Neural cell (in vitro differentiated cells): Measurements from ENCODE around the gene ALX4. TPM values are rescaled to one million over a fixed set of nuclear protein-coding genes. Genes with fewer than 3 reads are reported as not detected.

Source experiments
- H2AFZ ChIP-seq: fragments of 200-600, 300-800 bp; sonication (generic), shearing (Covaris generic); 2 replicates; pipeline ENCODE4 v1.6.0; 2014; ENCODE audit warnings: low read depth, mild to moderate bottlenecking, antibody characterized with exemption, low read length, moderate library complexity
- H3F3A ChIP-seq: fragments of 200-600 bp; shearing (Covaris generic); 2 replicates; pipeline ENCODE4 v1.6.1; 2016; ENCODE audit warnings: mild to moderate bottlenecking, moderate library complexity, mixed read lengths, antibody characterized with exemption, low read length; ENCODE audit not compliant: insufficient read depth, poor library complexity, severe bottlenecking
- H3K27ac ChIP-seq: fragments of 200-600, 300-800 bp; sonication (generic), shearing (Covaris generic); 2 replicates; pipeline ENCODE4 v1.5.1; 2014; ENCODE audit warnings: mild to moderate bottlenecking, low read length, moderate library complexity
- H3K27me3 ChIP-seq: fragments of 300-800, 200-600 bp; sonication (generic), shearing (Covaris generic); 2 replicates; pipeline ENCODE4 v1.6.0; 2014; ENCODE audit warnings: mild to moderate bottlenecking, low read depth, low read length, moderate library complexity; ENCODE audit not compliant: insufficient read depth
- H3K36me3 ChIP-seq: fragments of 300-800, 200-600 bp; sonication (generic), shearing (Covaris generic); 2 replicates; pipeline ENCODE4 v1.5.1; 2014; ENCODE audit warnings: mild to moderate bottlenecking, antibody characterized with exemption, low read length, moderate library complexity; ENCODE audit not compliant: insufficient read depth
- H3K4me2 ChIP-seq: fragments of 300-800, 200-600 bp; sonication (generic), shearing (Covaris generic); 2 replicates; pipeline ENCODE4 v1.6.0; 2014; ENCODE audit warnings: mild to moderate bottlenecking, low read length
- H3K4me3 ChIP-seq: fragments of 300-800, 200-600 bp; sonication (generic), shearing (Covaris generic); 2 replicates; pipeline ENCODE4 v1.5.1; 2014; ENCODE audit warnings: mild to moderate bottlenecking, low read length, moderate library complexity
- H3K79me2 ChIP-seq: fragments of 200-600 bp; shearing (Covaris generic); replicated peaks from 2 replicates; pipeline ENCODE4 v1.6.0; 2014; ENCODE audit warnings: mild to moderate bottlenecking, low read length, moderate library complexity; ENCODE audit not compliant: insufficient read depth
- H3K9ac ChIP-seq: fragments of 300-800, 200-600 bp; sonication (generic), shearing (Covaris generic); 2 replicates; pipeline ENCODE4 v1.6.1; 2016; ENCODE audit warnings: mild to moderate bottlenecking, low read length, mixed read lengths
- H3K9me2 ChIP-seq: fragments of 200-600 bp; shearing (Covaris generic); 2 replicates; pipeline ENCODE4 v1.6.1; 2016; ENCODE audit warnings: mild to moderate bottlenecking, low read length, mixed read lengths; ENCODE audit not compliant: insufficient read depth
- H3K9me3 ChIP-seq: fragments of 200-600, 300-800 bp; sonication (generic), shearing (Covaris generic); 2 replicates; pipeline ENCODE4 v1.6.1; 2016; ENCODE audit warnings: mild to moderate bottlenecking, mixed run types, low read length, moderate library complexity, mixed read lengths
- H4K20me1 ChIP-seq: fragments of 200-600 bp; shearing (Covaris generic); 2 replicates; pipeline ENCODE4 v1.6.1; 2016; ENCODE audit warnings: mild to moderate bottlenecking, mixed run types; ENCODE audit not compliant: insufficient read depth
- EP300 ChIP-seq: fragments of 450-650 bp; conservative IDR thresholded peaks from 2 replicates; pipeline ENCODE4 v1.6.1; 2014; ENCODE audit warnings: antibody characterized with exemption, mild to moderate bottlenecking, moderate library complexity; ENCODE audit not compliant: poor library complexity, severe bottlenecking
- EZH2 ChIP-seq: fragments of 200-600, 300-800 bp; shearing (Covaris generic), sonication (generic); IDR thresholded peaks from 2 replicates; pipeline ENCODE4 v1.6.1; 2014; ENCODE audit warnings: antibody characterized with exemption, low read length, borderline replicate concordance, mild to moderate bottlenecking; ENCODE audit not compliant: insufficient read depth, poor library complexity, severe bottlenecking
- MXI1 ChIP-seq: fragments of 450-650 bp; conservative IDR thresholded peaks from 2 replicates; pipeline ENCODE4 v1.6.1; 2014; ENCODE audit warnings: antibody characterized with exemption, mild to moderate bottlenecking; ENCODE audit not compliant: poor library complexity, severe bottlenecking
- POLR2AphosphoS5 ChIP-seq: IDR thresholded peaks from 2 replicates; pipeline ENCODE4 v1.6.1; 2012
- RAD21 ChIP-seq: fragments of 450-650 bp; conservative IDR thresholded peaks from 2 replicates; pipeline ENCODE4 v1.6.1; 2014; ENCODE audit warnings: antibody characterized with exemption, mild to moderate bottlenecking, moderate library complexity
- SMC3 ChIP-seq: fragments of 450-650 bp; conservative IDR thresholded peaks from 2 replicates; pipeline ENCODE4 v1.6.1; 2014; ENCODE audit warnings: antibody characterized with exemption, mild to moderate bottlenecking, moderate library complexity; ENCODE audit not compliant: poor library complexity
- TAF1 ChIP-seq: IDR thresholded peaks from 2 replicates; pipeline ENCODE4 v1.6.1; 2012; ENCODE audit warnings: low read depth
- polyA plus RNA-seq: library from polyadenylated mRNA; depleted of rRNA; stranded (reverse); fragments of >200 nt; gene quantifications from 2 replicates; pipeline ENCODE4 v1.2.3, GENCODE V29; 2014
- TF ChIP-seq, protein P1 (sequence below): IDR thresholded peaks from 2 replicates; pipeline ENCODE4 v1.6.1; 2012; ENCODE audit warnings: borderline replicate concordance
- TF ChIP-seq, protein P2 (sequence below): fragments of 450-650 bp; IDR thresholded peaks from 2 replicates; pipeline ENCODE4 v1.5.1; 2014; ENCODE audit warnings: antibody characterized with exemption, mild to moderate bottlenecking, moderate library complexity; ENCODE audit not compliant: poor library complexity, severe bottlenecking

The ALX4 gene
- polyA plus RNA-seq, 1 donor from 2014 or later, result not detected

DNA sequence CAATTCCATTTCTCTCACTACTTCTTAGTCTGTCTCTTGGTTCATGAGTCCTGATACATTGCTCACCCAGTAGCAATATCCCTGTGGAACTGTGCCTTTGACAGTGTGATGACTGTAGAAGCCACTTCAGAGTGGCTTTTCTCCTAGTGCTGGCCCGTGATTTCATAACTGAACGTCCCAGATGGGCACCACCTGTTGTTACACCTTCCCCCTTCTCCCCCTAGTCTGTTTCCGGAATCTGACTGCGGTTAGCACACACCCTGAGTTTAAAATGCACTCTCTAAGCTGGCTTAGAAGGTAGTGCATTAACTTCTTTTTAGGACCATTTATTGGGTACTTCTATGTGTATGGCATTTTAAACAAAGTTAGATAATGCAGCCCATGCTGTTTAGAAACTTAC is 83.0 kb downstream of the ALX4 start:
- no peaks in the 10 kb centered on the region for H3K27me3 ChIP-seq
- H3K4me3 ChIP-seq, result no peak overlapping the region
- no peaks in the 10 kb centered on the region for H3F3A ChIP-seq
- no peak overlapping the region for H3K4me2 ChIP-seq
- no peaks in the 10 kb centered on the region for H3K9me3 ChIP-seq
- TF ChIP-seq TAF1 (no peak), POLR2AphosphoS5 (no peak), MXI1 (no peak), SMC3 (no peak), EP300 (no peak), RAD21 (no peak), EZH2 (no peak)
- TF ChIP-seq, protein P1, sequence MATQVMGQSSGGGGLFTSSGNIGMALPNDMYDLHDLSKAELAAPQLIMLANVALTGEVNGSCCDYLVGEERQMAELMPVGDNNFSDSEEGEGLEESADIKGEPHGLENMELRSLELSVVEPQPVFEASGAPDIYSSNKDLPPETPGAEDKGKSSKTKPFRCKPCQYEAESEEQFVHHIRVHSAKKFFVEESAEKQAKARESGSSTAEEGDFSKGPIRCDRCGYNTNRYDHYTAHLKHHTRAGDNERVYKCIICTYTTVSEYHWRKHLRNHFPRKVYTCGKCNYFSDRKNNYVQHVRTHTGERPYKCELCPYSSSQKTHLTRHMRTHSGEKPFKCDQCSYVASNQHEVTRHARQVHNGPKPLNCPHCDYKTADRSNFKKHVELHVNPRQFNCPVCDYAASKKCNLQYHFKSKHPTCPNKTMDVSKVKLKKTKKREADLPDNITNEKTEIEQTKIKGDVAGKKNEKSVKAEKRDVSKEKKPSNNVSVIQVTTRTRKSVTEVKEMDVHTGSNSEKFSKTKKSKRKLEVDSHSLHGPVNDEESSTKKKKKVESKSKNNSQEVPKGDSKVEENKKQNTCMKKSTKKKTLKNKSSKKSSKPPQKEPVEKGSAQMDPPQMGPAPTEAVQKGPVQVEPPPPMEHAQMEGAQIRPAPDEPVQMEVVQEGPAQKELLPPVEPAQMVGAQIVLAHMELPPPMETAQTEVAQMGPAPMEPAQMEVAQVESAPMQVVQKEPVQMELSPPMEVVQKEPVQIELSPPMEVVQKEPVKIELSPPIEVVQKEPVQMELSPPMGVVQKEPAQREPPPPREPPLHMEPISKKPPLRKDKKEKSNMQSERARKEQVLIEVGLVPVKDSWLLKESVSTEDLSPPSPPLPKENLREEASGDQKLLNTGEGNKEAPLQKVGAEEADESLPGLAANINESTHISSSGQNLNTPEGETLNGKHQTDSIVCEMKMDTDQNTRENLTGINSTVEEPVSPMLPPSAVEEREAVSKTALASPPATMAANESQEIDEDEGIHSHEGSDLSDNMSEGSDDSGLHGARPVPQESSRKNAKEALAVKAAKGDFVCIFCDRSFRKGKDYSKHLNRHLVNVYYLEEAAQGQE, result no peak
- TF ChIP-seq, protein P2, sequence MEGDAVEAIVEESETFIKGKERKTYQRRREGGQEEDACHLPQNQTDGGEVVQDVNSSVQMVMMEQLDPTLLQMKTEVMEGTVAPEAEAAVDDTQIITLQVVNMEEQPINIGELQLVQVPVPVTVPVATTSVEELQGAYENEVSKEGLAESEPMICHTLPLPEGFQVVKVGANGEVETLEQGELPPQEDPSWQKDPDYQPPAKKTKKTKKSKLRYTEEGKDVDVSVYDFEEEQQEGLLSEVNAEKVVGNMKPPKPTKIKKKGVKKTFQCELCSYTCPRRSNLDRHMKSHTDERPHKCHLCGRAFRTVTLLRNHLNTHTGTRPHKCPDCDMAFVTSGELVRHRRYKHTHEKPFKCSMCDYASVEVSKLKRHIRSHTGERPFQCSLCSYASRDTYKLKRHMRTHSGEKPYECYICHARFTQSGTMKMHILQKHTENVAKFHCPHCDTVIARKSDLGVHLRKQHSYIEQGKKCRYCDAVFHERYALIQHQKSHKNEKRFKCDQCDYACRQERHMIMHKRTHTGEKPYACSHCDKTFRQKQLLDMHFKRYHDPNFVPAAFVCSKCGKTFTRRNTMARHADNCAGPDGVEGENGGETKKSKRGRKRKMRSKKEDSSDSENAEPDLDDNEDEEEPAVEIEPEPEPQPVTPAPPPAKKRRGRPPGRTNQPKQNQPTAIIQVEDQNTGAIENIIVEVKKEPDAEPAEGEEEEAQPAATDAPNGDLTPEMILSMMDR, result no peak
- H4K20me1 ChIP-seq, result no peaks in the 10 kb centered on the region
- no peaks in the 10 kb centered on the region for H3K9me2 ChIP-seq
- H2AFZ ChIP-seq, result no peak overlapping the region
- H3K27ac ChIP-seq, result no peak overlapping the region
- H3K36me3 ChIP-seq, result no peaks in the 10 kb centered on the region
- no peak overlapping the region for H3K9ac ChIP-seq
- H3K79me2 ChIP-seq, result no peaks in the 10 kb centered on the region

DNA sequence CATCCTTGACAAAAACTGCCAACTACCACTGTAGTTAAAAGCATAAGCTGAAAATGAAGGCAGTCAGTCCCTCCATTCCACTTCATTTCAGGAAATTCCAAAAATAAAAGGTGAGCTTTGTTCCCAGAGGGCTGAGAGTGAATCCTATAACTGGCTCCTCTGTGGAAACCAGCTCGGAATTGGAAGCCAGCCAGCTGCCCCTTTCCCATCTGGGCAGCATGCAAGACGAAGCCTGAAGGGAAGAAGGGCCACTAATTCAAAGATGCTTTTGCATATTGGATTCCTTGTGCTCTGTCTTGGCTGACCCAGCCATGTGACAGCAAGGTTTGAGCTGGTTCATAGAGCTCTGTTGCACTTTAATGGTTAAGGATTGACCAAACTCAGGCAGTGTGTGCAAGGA is 83.4 kb downstream of the ALX4 start:
- Histone ChIP-seq H4K20me1 (no peaks in the 10 kb centered on the region), H3K27me3 (no peaks in the 10 kb centered on the region), H3K9me2 (no peaks in the 10 kb centered on the region), H3F3A (no peaks in the 10 kb centered on the region), H3K36me3 (no peaks in the 10 kb centered on the region), H3K4me3 (no peak overlapping the region), H3K9ac (no peak overlapping the region), H3K4me2 (no peak overlapping the region), H2AFZ (no peak overlapping the region), H3K9me3 (no peaks in the 10 kb centered on the region), H3K79me2 (no peaks in the 10 kb centered on the region), H3K27ac (no peak overlapping the region)
- TF ChIP-seq MXI1 (no peak), RAD21 (no peak), POLR2AphosphoS5 (no peak), EZH2 (no peak), TAF1 (no peak)
- TF ChIP-seq, protein P1, result no peak
- TF ChIP-seq, protein P2, result no peak
